WTC11 (cell line): ENCODE data around the gene PLCB2. TPM values are rescaled to one million over a fixed set of nuclear protein-coding genes. Genes with fewer than 3 reads are reported as not detected.

Source experiments
- ATAC-seq: fragments of 200-7000 bp; cut with Tn5 transposase; 2 replicates; pipeline ENCODE4 v1.10.0; 2021; ENCODE audit warnings: mild to moderate bottlenecking, moderate library complexity
- CTCF ChIA-PET: fragments of 300-600 bp; sonication (Branson Sonifier 250); formaldehyde crosslinking; loops from one replicate; lab custom pipeline; 2021; ENCODE audit warnings: antibody characterized with exemption; lab: Charles Lee
- POLR2A ChIA-PET: fragments of 350-600 bp; sonication (Branson Sonifier 250); formaldehyde crosslinking; loops from one replicate; lab custom pipeline; 2021; ENCODE audit warnings: antibody characterized with exemption; lab: Charles Lee
- DNase-seq: peaks from one replicate; pipeline ENCODE4 v3.0.0; 2021; ENCODE audit warnings: low spot score
- H3K27ac Mint-ChIP-seq: 2 replicates; pipeline ENCODE4 v1.8.0; 2021; ENCODE audit warnings: mixed read lengths
- H3K27me3 Mint-ChIP-seq: 2 replicates; pipeline ENCODE4 v1.8.0; 2021; ENCODE audit warnings: low read depth, mild to moderate bottlenecking, moderate library complexity, mixed read lengths
- H3K36me3 Mint-ChIP-seq: 2 replicates; pipeline ENCODE4 v1.8.0; 2021; ENCODE audit warnings: mixed read lengths
- H3K4me1 Mint-ChIP-seq: 2 replicates; pipeline ENCODE4 v1.8.0; 2022; ENCODE audit warnings: mixed read lengths
- H3K4me3 Mint-ChIP-seq: 2 replicates; pipeline ENCODE4 v1.8.0; 2021; ENCODE audit warnings: mild to moderate bottlenecking, moderate library complexity, mixed read lengths
- H3K9me3 Mint-ChIP-seq: 2 replicates; pipeline ENCODE4 v1.8.0; 2021; ENCODE audit warnings: mixed read lengths
- AFF4 ChIP-seq: sonication (generic); formaldehyde crosslinking; IDR thresholded peaks from 2 replicates; pipeline ENCODE4 v1.8.1; 2023; ENCODE audit warnings: mild to moderate bottlenecking, missing genetic modification reagents, borderline replicate concordance
- ARID4B ChIP-seq: sonication (generic); formaldehyde crosslinking; IDR thresholded peaks from 2 replicates; pipeline ENCODE4 v1.8.0; 2023; ENCODE audit warnings: missing genetic modification reagents, mild to moderate bottlenecking, borderline replicate concordance
- ATF2 ChIP-seq: sonication (generic); formaldehyde crosslinking; IDR thresholded peaks from 2 replicates; pipeline ENCODE4 v1.8.1; 2022; ENCODE audit warnings: low read depth, missing genetic modification reagents, borderline replicate concordance
- CBFB ChIP-seq: sonication (generic); formaldehyde crosslinking; IDR thresholded peaks from 2 replicates; pipeline ENCODE4 v1.8.1; 2022; ENCODE audit warnings: mild to moderate bottlenecking, low read depth, missing genetic modification reagents
- EMX1 ChIP-seq: fragments of 250-450 bp; sonication (Bioruptor Pico); IDR thresholded peaks from 2 replicates; pipeline ENCODE4 v1.8.0; 2021; ENCODE audit warnings: mild to moderate bottlenecking
- FOXJ3 ChIP-seq: sonication (generic); formaldehyde crosslinking; IDR thresholded peaks from 2 replicates; pipeline ENCODE4 v1.9.0; 2021; ENCODE audit warnings: missing genetic modification reagents, mild to moderate bottlenecking, borderline replicate concordance
- FOXK1 ChIP-seq: sonication (generic); formaldehyde crosslinking; IDR thresholded peaks from 2 replicates; pipeline ENCODE4 v1.8.0; 2022; ENCODE audit warnings: mild to moderate bottlenecking, moderate library complexity, missing genetic modification reagents
- FOXP1 ChIP-seq: sonication (generic); formaldehyde crosslinking; IDR thresholded peaks from 2 replicates; pipeline ENCODE4 v1.8.0; 2022; ENCODE audit warnings: missing genetic modification reagents, mild to moderate bottlenecking, moderate library complexity, borderline replicate concordance
- GABPB1 ChIP-seq: sonication (generic); formaldehyde crosslinking; IDR thresholded peaks from 2 replicates; pipeline ENCODE4 v1.8.1; 2023; ENCODE audit warnings: mild to moderate bottlenecking, missing genetic modification reagents
- GRHL2 ChIP-seq: fragments of 250-450 bp; sonication (Bioruptor Pico); IDR thresholded peaks from 2 replicates; pipeline ENCODE4 v1.8.0; 2022; ENCODE audit warnings: mild to moderate bottlenecking, moderate library complexity; ENCODE audit not compliant: insufficient replicate concordance, severe bottlenecking
- GTF2I ChIP-seq: fragments of 250-450 bp; sonication (Bioruptor Pico); conservative IDR thresholded peaks from 2 replicates; pipeline ENCODE4 v1.4.0; 2021; ENCODE audit warnings: mild to moderate bottlenecking
- MAX ChIP-seq: sonication (generic); formaldehyde crosslinking; IDR thresholded peaks from 2 replicates; pipeline ENCODE4 v1.8.0; 2022; ENCODE audit warnings: mild to moderate bottlenecking, missing genetic modification reagents
- PRDM15 ChIP-seq: sonication (generic); formaldehyde crosslinking; IDR thresholded peaks from 2 replicates; pipeline ENCODE4 v1.8.0; 2022; ENCODE audit warnings: missing genetic modification reagents
- RORB ChIP-seq: fragments of 250-450 bp; sonication (Bioruptor Pico); IDR thresholded peaks from 2 replicates; pipeline ENCODE4 v1.9.0; 2021; ENCODE audit warnings: mild to moderate bottlenecking
- TEAD4 ChIP-seq: sonication (generic); formaldehyde crosslinking; IDR thresholded peaks from 2 replicates; pipeline ENCODE4 v1.8.0; 2022; ENCODE audit warnings: mild to moderate bottlenecking, missing genetic modification reagents
- ZMAT4 ChIP-seq: fragments of 250-450 bp; sonication (Bioruptor Pico); IDR thresholded peaks from 2 replicates; pipeline ENCODE4 v1.9.0; 2021; ENCODE audit warnings: mild to moderate bottlenecking
- ZNF121 ChIP-seq: sonication (generic); formaldehyde crosslinking; IDR thresholded peaks from 2 replicates; pipeline ENCODE4 v1.8.0; 2023; ENCODE audit warnings: missing genetic modification reagents
- ZNF317 ChIP-seq: sonication (generic); formaldehyde crosslinking; IDR thresholded peaks from 2 replicates; pipeline ENCODE4 v1.8.1; 2023; ENCODE audit warnings: low read depth, mild to moderate bottlenecking, moderate library complexity, missing genetic modification reagents, borderline replicate concordance
- total RNA-seq: library from RNA; stranded (reverse); gene quantifications from 3 replicates; pipeline ENCODE4 v1.2.3, GENCODE V29; 2021

PLCB2 gene
- total RNA-seq, 1 experiment from 2014 or later = 15.2 TPM

GRCh38 chr15:40300771-40301170 is 7.0 kb downstream of the PLCB2 start (continued):
- TF ChIP-seq ARID4B = no peak
- TF ChIP-seq GABPB1 (CRISPR knock-in tag) = no peak
- TF ChIP-seq GRHL2 (CRISPR knock-in tag) = no peak

- ATAC-seq = no peak
- H3K9me3 Mint-ChIP-seq = peaks cover 16% of the 10 kb centered on the region
- peaks cover 29% of the 10 kb centered on the region for H3K4me1 Mint-ChIP-seq
- DNase-seq = no peak
- H3K36me3 Mint-ChIP-seq = peaks cover 18% of the 10 kb centered on the region
- ChIA-PET CTCF (interaction anchor here (1.1 to 12.4 kb wide), 6 partner anchors 9 to 44 kb away, joined by 4 to 341 read pairs (median 26); partner anchors contain the start of gene ANKRD63), POLR2A (interaction anchor here (1.8 kb wide), 1 partner anchor 9 kb away, joined by 6 read pairs; no protein-coding TSS in a partner anchor)
- no peak overlapping the region for H3K4me3 Mint-ChIP-seq
- no peak overlapping the region for H3K27ac Mint-ChIP-seq
- H3K27me3 Mint-ChIP-seq = no peaks in the 10 kb centered on the region; the same call in 1 of the 2 replicates
- no peak for TF ChIP-seq MAX
- no peak for TF ChIP-seq EMX1 (CRISPR knock-in tag)
Observed at GRCh38 chr15:40300367-40300766, 7.4 kb downstream of the PLCB2 start.

GRCh38 chr15:40298216-40298935 is 9.4 kb downstream of the PLCB2 start:
- ChIA-PET POLR2A (interaction anchor here (0.5 to 0.6 kb wide), 2 partner anchors 54 to 411 kb away, joined by 3 to 4 read pairs; no protein-coding TSS in a partner anchor), CTCF (interaction anchor here (0.9 to 4.3 kb wide), 4 partner anchors 10 to 29 kb away, joined by 3 to 19 read pairs (median 11); partner anchors contain the start of gene PLCB2)
- Mint-ChIP-seq H3K27ac (no peak overlapping the region), H3K4me3 (no peak overlapping the region), H3K9me3 (peaks cover 16% of the 10 kb centered on the region), H3K36me3 (peaks cover 18% of the 10 kb centered on the region), H3K4me1 (peaks cover 33% of the 10 kb centered on the region), H3K27me3 (peaks cover 4% of the 10 kb centered on the region)
- no peak for ATAC-seq
- DNase-seq = no peak
- TF ChIP-seq FOXP1 (CRISPR knock-in tag) (no peak), GRHL2 (CRISPR knock-in tag) (no peak), ZMAT4 (CRISPR knock-in tag) (no peak), GTF2I (CRISPR knock-in tag) (no peak), CBFB (CRISPR knock-in tag) (no peak), AFF4 (CRISPR knock-in tag) (no peak), ZNF121 (no peak), ZNF317 (CRISPR knock-in tag) (no peak), PRDM15 (CRISPR knock-in tag) (no peak), ATF2 (CRISPR knock-in tag) (no peak), FOXK1 (CRISPR knock-in tag) (no peak), FOXJ3 (no peak), RORB (CRISPR knock-in tag) (no peak), TEAD4 (CRISPR knock-in tag) (no peak)
